Embryonic facial prominence (tissue), 1 donor: ENCODE measurements around the gene IFT52.

Experiments used
- DNase-seq: peaks from one replicate; pipeline ENCODE4 v3.0.0-alpha.2; 2016; ENCODE audit errors: extremely low spot score

Gene IFT52

DNA sequence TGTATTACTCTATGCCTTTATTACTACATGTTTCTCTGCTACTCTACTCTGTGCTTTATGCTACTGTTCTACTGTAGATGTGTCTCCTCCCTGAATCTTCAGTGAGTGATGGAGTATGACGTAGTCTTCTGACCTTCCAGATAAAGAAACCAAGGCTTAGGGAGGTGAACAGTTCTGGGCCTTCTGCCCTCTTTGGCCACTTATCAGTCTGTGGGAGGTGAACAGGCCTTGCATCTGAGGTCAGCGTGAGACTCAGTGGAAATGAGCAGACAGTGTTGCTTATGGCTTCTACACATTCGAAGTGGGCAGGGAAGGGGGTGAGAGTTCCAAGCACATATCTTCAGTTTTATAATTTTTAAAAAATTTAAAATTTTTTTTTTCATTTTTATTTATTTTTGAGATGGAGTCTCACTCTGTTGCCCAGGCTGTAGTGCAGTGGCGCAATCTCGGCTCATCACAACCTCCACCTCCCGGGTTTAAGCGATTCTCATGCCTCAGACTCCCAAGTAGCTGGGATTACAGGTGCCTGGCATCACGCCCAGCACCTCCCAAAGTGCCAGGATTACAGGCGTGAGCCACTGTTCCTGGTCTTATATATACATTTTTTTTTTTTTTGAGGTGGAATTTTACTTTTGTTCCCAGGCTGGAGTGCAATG, 100.3 kb downstream of the IFT52 start:
- DNase-seq, result no peak

DNA sequence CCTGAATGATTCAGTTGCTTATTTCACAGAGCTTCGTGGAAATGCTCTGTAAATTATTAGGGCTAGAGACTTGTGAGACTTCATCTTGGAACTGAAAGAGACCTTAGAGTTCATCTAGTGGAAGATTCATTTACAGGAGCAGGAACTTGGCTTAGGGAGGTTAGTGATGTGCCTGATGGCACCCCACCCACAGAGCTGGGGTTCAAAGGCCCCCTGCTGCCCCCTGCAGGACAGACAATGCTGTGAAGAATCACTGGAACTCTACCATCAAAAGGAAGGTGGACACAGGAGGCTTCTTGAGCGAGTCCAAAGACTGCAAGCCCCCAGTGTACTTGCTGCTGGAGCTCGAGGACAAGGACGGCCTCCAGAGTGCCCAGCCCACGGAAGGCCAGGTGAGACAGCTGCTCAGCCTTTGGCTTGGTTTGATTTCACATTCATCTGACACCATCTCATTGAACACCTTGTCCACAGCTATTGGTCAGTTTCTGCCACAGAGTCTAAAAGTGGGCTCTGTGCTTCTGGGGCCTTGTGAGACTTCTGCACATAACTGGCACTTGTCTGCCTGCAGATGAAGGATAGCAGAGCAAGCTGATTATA, 101.3 kb downstream of the IFT52 start:
- no peak for DNase-seq

DNA sequence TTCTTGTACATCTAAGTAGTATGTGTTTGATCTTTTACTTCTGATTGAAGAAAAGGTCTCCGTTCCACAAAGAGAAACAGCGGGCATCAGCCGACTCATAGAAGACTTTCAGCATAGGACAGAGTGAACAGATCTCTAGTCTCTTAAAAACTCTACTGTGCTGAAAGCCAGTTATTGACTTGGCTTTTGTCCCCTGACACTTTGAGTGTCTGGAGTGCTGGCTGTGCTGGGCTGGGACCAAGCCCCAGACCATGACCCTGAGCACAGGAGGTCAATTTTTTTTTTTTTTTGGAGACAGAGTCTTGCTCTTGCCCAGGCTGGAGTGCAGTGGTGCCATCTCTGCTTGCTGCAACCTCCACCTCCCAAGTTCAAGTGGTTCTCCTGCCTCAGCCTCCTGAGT, 104.0 kb downstream of the IFT52 start:
- no peak for DNase-seq

DNA sequence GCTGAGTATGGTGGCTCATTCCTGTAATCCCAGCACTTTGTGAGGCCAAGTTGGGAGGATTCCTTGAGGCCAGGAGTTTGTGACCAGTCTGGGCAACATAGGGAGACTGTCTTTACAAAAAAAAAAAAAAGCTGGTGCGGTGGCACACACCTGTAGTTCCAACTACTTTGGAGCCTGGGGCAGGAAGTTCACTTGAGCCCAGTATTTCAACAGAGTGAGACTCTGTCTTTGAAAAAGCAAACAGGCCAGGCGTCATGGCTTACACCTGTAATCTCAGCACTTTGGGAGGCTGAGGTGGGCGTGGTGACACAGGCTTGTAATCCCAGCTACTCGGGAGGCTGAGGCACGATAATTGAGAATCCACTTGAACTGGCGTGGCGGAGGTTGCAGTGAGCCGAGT, 104.8 kb downstream of the IFT52 start:
- DNase-seq, result no peak
